Measurements from ENCODE around the gene SKIC3. TPM values are rescaled to one million over a fixed set of nuclear protein-coding genes. Genes with fewer than 3 reads are reported as not detected.

SKIC3 gene
- total and polyA plus RNA-seq, 2 donors = 37.5 to 68.1 TPM

DNA sequence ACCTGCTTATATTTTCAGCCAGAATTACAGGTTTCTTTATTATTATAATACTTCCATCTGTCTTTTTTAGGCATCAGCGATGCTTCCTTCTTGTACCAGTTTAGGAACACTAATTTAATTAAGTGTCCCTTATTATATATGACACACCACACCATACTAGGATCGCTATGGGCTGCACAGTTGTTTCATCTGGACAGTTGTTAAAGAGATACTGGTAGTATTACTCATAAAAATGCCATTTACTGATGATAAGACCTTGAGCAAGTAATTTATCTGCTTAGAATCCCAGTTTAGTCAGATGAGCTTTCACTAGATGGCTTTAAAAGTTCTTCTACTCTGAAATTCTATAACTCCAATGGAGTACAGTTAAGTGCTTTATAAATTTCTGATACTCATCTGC, 17.2 kb upstream of the SKIC3 start:
- Histone ChIP-seq H3K27ac (ENCODE audit: low read depth in 1 of 2, low read length in 1 of 2) (no peak overlapping the region), H3K9me3 (ENCODE audit: control insufficient read depth in 2 of 2, insufficient read depth in 1 of 2, low read length in 1 of 2) (no peaks in the 10 kb centered on the region), H3K36me3 (ENCODE audit: control insufficient read depth in 2 of 2, insufficient read depth in 2 of 2, low read length in 1 of 2) (peaks cover 0 to 12% of the 10 kb centered on the region in 2 donors), H3K4me3 (ENCODE audit: low read length in 2 of 2) (no peak overlapping the region), H3K27me3 (ENCODE audit: control insufficient read depth in 2 of 2, insufficient read depth in 1 of 2, low read length in 1 of 2) (no peaks in the 10 kb centered on the region), H3K4me1 (ENCODE audit: control insufficient read depth in 2 of 2, insufficient read depth in 2 of 2, low read length in 2 of 2) (no peaks in the 10 kb centered on the region)
- 99% methylated on average over 2 of the region's 2 CpGs for WGBS
- DNase-seq (ENCODE audit: low read depth in 6 of 9, low spot score in 9 of 9) = no peak

DNA sequence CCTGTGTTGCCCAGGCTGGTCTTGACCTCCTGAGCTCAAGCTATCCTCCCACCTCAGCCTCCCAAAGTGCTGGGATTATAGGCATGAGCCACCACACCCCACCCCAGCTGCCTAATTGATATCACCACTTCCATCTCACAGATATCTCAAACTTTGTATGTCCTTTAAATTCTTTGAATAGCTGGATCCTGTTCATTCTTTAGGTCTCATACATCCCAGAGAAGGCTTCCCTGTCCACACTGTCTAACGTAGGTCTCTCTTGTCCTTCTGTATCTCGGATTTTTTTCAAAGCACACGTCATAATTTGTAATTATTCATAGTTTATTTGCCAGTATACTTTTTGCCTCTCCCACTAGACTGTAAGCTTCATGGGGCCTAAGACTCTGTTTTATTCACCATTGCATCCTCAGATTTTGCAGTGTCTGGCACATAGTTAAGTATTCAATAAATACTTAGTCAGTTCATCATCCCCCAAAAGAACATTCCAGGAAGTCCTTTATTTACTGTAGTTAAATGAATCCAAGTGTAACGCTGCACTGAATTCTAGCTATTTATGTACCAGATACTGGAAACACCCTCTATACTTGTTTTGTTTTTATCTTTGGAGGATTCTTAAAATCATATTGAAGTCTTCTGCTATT, 10.6 kb upstream of the SKIC3 start:
- peaks cover 0 to 12% of the 10 kb centered on the region in 2 donors for H3K36me3 ChIP-seq (ENCODE audit: control insufficient read depth in 2 of 2, insufficient read depth in 2 of 2, low read length in 1 of 2)
- DNase-seq (ENCODE audit: low read depth in 6 of 9, low spot score in 9 of 9) = no peak
- WGBS = 98% methylated on average over 4 of the region's 4 CpGs

DNA sequence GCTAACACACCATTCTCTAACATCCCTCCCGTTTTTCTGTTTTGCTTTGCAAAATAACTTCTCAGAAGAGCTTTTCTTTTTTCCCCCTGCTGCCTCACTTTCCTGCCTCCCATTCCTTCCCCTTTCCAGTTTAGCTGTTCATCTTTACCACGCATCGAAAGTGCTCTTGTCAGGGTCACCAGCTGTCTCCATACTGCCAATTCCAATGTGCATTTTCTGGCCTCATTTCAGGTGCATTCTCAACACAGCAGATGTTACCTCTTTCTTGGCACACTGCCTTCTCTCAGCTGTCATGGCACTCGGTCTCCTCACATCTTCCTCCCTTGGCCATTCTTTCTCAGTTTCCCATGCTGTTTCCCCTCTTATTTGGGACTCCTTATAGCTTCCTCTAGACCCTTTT, 9.7 kb upstream of the SKIC3 start:
- Histone ChIP-seq H3K9me3 (ENCODE audit: control insufficient read depth in 2 of 2, insufficient read depth in 1 of 2, low read length in 1 of 2) (no peaks in the 10 kb centered on the region), H3K4me1 (ENCODE audit: control insufficient read depth in 2 of 2, insufficient read depth in 2 of 2, low read length in 2 of 2) (no peaks in the 10 kb centered on the region), H3K27me3 (ENCODE audit: control insufficient read depth in 2 of 2, insufficient read depth in 1 of 2, low read length in 1 of 2) (no peaks in the 10 kb centered on the region), H3K36me3 (ENCODE audit: control insufficient read depth in 2 of 2, insufficient read depth in 2 of 2, low read length in 1 of 2) (peaks cover 0 to 12% of the 10 kb centered on the region in 2 donors), H3K4me3 (ENCODE audit: low read length in 2 of 2) (no peak overlapping the region), H3K27ac (ENCODE audit: low read depth in 1 of 2, low read length in 1 of 2) (no peak overlapping the region)
- WGBS = 91% methylated on average over 4 of the region's 4 CpGs
- DNase-seq (ENCODE audit: low read depth in 6 of 9, low spot score in 9 of 9) = no peak

More for the DNA sequence above, 10.6 kb upstream of the SKIC3 start:
- Histone ChIP-seq H3K4me3 (ENCODE audit: low read length in 2 of 2) (no peak overlapping the region), H3K27me3 (ENCODE audit: control insufficient read depth in 2 of 2, insufficient read depth in 1 of 2, low read length in 1 of 2) (no peaks in the 10 kb centered on the region), H3K27ac (ENCODE audit: low read depth in 1 of 2, low read length in 1 of 2) (no peak overlapping the region), H3K4me1 (ENCODE audit: control insufficient read depth in 2 of 2, insufficient read depth in 2 of 2, low read length in 2 of 2) (no peaks in the 10 kb centered on the region), H3K9me3 (ENCODE audit: control insufficient read depth in 2 of 2, insufficient read depth in 1 of 2, low read length in 1 of 2) (no peaks in the 10 kb centered on the region)

DNA sequence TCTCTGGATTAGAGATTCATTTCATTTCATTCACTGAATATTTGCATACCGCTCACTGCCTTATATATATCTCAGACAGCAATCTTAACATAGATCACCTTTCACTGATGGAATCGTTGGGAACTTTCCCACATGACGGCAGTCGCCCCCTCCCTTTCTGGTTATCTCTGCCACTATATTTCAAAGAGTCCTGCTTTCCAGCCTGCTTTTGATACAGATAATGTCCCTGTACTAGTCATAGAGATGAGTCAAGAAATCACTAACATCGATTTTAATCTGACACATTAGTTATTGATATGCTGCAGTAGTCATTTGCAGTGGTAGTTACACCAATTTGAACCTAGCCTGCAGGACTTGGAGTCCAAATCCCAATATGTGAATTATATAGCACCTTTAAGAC, 8.6 kb upstream of the SKIC3 start:
- DNase-seq (ENCODE audit: low read depth in 6 of 9, low spot score in 9 of 9) = no peak
- no peaks in the 10 kb centered on the region for H3K27me3 ChIP-seq (ENCODE audit: control insufficient read depth in 2 of 2, insufficient read depth in 1 of 2, low read length in 1 of 2)
- no peak overlapping the region for H3K27ac ChIP-seq (ENCODE audit: low read depth in 1 of 2, low read length in 1 of 2)
- peaks cover 0 to 5% of the 10 kb centered on the region in 2 donors for H3K36me3 ChIP-seq (ENCODE audit: control insufficient read depth in 2 of 2, insufficient read depth in 2 of 2, low read length in 1 of 2)
- no peaks in the 10 kb centered on the region for H3K4me1 ChIP-seq (ENCODE audit: control insufficient read depth in 2 of 2, insufficient read depth in 2 of 2, low read length in 2 of 2)
- H3K4me3 ChIP-seq (ENCODE audit: low read length in 2 of 2) = no peak overlapping the region
- no peaks in the 10 kb centered on the region for H3K9me3 ChIP-seq (ENCODE audit: control insufficient read depth in 2 of 2, insufficient read depth in 1 of 2, low read length in 1 of 2)
- whole genome bisulfite sequencing = over 99% methylated on average over 5 of the region's 5 CpGs

DNA sequence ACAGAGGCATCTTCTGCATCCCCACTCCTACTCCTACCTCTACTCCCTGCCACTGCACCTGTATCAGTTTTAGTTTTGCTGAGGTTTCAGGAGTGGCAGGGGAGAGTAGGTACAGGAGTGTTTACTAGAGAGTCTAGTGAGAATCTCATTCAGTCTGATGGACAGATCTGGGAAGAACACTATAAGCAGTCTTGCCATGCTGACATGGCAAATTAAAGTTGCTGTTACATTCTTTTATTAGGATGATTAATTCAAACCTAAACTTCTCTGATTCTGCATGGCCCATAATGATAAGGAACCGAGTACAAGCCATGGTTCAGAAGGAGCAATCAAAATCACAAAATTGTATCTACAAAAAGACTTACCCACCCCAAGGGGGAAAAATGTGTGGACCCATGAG, 7.5 kb upstream of the SKIC3 start:
- Histone ChIP-seq H3K4me3 (ENCODE audit: low read length in 2 of 2) (no peak overlapping the region), H3K36me3 (ENCODE audit: control insufficient read depth in 2 of 2, insufficient read depth in 2 of 2, low read length in 1 of 2) (no peaks in the 10 kb centered on the region), H3K9me3 (ENCODE audit: control insufficient read depth in 2 of 2, insufficient read depth in 1 of 2, low read length in 1 of 2) (no peaks in the 10 kb centered on the region), H3K4me1 (ENCODE audit: control insufficient read depth in 2 of 2, insufficient read depth in 2 of 2, low read length in 2 of 2) (no peaks in the 10 kb centered on the region), H3K27ac (ENCODE audit: low read depth in 1 of 2, low read length in 1 of 2) (no peak overlapping the region), H3K27me3 (ENCODE audit: control insufficient read depth in 2 of 2, insufficient read depth in 1 of 2, low read length in 1 of 2) (no peaks in the 10 kb centered on the region)
- 99% methylated on average over 1 of the region's 1 CpG for WGBS
- DNase-seq (ENCODE audit: low read depth in 6 of 9, low spot score in 9 of 9) = no peak

DNA sequence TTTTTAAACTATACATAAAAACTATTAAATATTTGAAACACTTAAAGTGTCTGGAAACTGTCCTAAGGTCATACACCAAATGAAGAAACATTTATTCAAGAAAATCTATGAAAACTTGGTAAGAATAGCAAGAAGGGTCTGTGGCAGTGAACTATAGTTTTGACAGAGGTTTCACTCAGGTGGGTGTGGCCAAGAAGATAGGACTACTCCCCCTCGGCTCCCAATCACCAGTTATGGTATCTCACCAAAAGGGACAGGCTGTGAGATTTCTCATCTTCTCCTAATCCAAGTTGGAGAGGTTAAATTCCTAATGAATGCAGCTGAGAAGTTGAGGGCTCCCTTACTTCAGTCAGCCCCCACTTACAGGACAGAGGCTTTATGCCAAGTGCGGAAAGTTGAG, 3.1 kb upstream of the SKIC3 start:
- Histone ChIP-seq H3K4me3 (ENCODE audit: low read length in 2 of 2) (no peak overlapping the region), H3K27ac (ENCODE audit: low read depth in 1 of 2, low read length in 1 of 2) (no peak overlapping the region), H3K9me3 (ENCODE audit: control insufficient read depth in 2 of 2, insufficient read depth in 1 of 2, low read length in 1 of 2) (no peaks in the 10 kb centered on the region), H3K4me1 (ENCODE audit: control insufficient read depth in 2 of 2, insufficient read depth in 2 of 2, low read length in 2 of 2) (peaks cover 3 to 12% of the 10 kb centered on the region in 2 donors), H3K36me3 (ENCODE audit: control insufficient read depth in 2 of 2, insufficient read depth in 2 of 2, low read length in 1 of 2) (no peaks in the 10 kb centered on the region), H3K27me3 (ENCODE audit: control insufficient read depth in 2 of 2, insufficient read depth in 1 of 2, low read length in 1 of 2) (no peaks in the 10 kb centered on the region)
- DNase-seq (ENCODE audit: low read depth in 6 of 9, low spot score in 9 of 9) = no peak
- 96% methylated on average over 2 of the region's 2 CpGs for WGBS

DNA sequence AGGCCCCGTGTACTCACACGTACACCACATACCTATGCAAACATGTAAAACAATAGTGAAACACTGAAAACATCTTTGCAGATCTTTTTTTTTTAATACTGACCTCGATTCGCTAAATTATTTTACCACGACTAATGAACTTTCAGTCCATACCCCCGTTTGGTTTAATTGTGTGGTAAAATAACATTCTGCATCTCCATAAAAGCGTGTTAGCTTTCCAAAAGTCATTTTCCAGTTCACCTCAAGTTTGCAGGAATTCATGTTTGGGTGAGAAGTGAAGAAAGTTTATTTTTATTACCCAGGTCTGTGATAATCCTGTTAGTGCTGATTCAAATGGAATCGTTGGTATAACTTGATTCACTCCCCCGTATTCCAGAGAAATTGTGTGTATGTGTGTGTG, 776 bp upstream of the SKIC3 start:
- under 1% methylated on average over 9 of the region's 9 CpGs for WGBS
- Histone ChIP-seq H3K4me1 (ENCODE audit: control insufficient read depth in 2 of 2, insufficient read depth in 2 of 2, low read length in 2 of 2) (peaks cover 3 to 12% of the 10 kb centered on the region in 2 donors), H3K4me3 (ENCODE audit: low read length in 2 of 2) (peak overlapping the region; percentile 68 to 93), H3K36me3 (ENCODE audit: control insufficient read depth in 2 of 2, insufficient read depth in 2 of 2, low read length in 1 of 2) (no peaks in the 10 kb centered on the region), H3K27ac (ENCODE audit: low read depth in 1 of 2, low read length in 1 of 2) (peak overlapping the region; percentile 93 to 96), H3K27me3 (ENCODE audit: control insufficient read depth in 2 of 2, insufficient read depth in 1 of 2, low read length in 1 of 2) (no peaks in the 10 kb centered on the region), H3K9me3 (ENCODE audit: control insufficient read depth in 2 of 2, insufficient read depth in 1 of 2, low read length in 1 of 2) (no peaks in the 10 kb centered on the region)
- no peak for DNase-seq (ENCODE audit: low read depth in 6 of 9, low spot score in 9 of 9)

DNA sequence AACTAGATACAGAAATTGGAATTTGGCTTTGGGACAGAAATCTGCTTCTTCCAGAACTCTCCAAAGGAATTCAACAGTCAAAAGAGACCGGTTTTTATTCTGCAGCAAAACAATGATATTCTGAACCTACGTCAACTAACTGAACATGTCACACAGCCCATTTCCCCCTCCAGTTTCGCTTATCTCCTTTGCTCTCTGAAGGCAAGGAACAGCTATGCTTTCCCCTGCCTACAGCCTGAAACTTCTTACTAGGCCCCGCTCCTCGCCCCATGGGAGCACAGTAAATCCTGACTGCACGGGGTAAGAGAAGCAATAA, 488 bp downstream of the SKIC3 start:
- no peak for DNase-seq (ENCODE audit: low read depth in 6 of 9, low spot score in 9 of 9)
- peaks cover 3 to 12% of the 10 kb centered on the region in 2 donors for H3K4me1 ChIP-seq (ENCODE audit: control insufficient read depth in 2 of 2, insufficient read depth in 2 of 2, low read length in 2 of 2)
- WGBS = 1% methylated on average over 6 of the region's 6 CpGs
- no peaks in the 10 kb centered on the region for H3K27me3 ChIP-seq (ENCODE audit: control insufficient read depth in 2 of 2, insufficient read depth in 1 of 2, low read length in 1 of 2)
- H3K9me3 ChIP-seq (ENCODE audit: control insufficient read depth in 2 of 2, insufficient read depth in 1 of 2, low read length in 1 of 2) = no peaks in the 10 kb centered on the region
- peak overlapping the region; percentile 68 to 93 for H3K4me3 ChIP-seq (ENCODE audit: low read length in 2 of 2)
- H3K36me3 ChIP-seq (ENCODE audit: control insufficient read depth in 2 of 2, insufficient read depth in 2 of 2, low read length in 1 of 2) = no peaks in the 10 kb centered on the region
- peak overlapping the region; percentile 91 to 96 for H3K27ac ChIP-seq (ENCODE audit: low read depth in 1 of 2, low read length in 1 of 2)

DNA sequence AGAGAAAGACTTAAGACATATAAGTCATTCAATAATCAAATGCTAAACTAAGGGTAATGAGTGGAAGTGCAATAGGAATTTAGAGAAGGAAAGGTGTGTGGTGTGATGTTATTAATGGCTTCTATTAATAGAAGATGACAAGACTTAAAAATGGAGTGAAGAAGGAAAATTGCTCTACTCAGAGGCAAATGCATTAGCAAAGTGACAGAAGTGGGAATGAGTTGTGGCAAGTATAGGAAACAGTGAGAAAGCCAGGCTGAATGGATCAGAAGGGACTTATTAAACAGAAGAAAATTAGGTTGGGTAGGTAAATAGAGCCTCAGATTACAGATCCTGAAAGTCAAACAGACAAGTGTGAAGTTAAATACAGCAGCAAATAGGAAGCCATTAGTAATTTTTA, 5.7 kb downstream of the SKIC3 start:
- Histone ChIP-seq H3K4me3 (ENCODE audit: low read length in 2 of 2) (no peak overlapping the region), H3K36me3 (ENCODE audit: control insufficient read depth in 2 of 2, insufficient read depth in 2 of 2, low read length in 1 of 2) (peaks cover 6 to 32% of the 10 kb centered on the region in 2 donors), H3K9me3 (ENCODE audit: control insufficient read depth in 2 of 2, insufficient read depth in 1 of 2, low read length in 1 of 2) (no peaks in the 10 kb centered on the region), H3K4me1 (ENCODE audit: control insufficient read depth in 2 of 2, insufficient read depth in 2 of 2, low read length in 2 of 2) (peaks cover 3 to 5% of the 10 kb centered on the region in 2 donors), H3K27ac (ENCODE audit: low read depth in 1 of 2, low read length in 1 of 2) (no peak overlapping the region), H3K27me3 (ENCODE audit: control insufficient read depth in 2 of 2, insufficient read depth in 1 of 2, low read length in 1 of 2) (no peaks in the 10 kb centered on the region)
- no peak for DNase-seq (ENCODE audit: low read depth in 6 of 9, low spot score in 9 of 9)
